Stimulated activated CD4-positive, alpha-beta T cell treated with anti-CD3 and anti-CD28 coated beads, Interleukin-4, amount 100 ng/mL, for 4 hours (primary cell): Measurements from ENCODE around the gene HOXD11.

ENCODE experiments used
- DNase-seq, 2 experiments: peaks; one replicate each; pipeline ENCODE4 v3.0.0-alpha.2; 2020

The HOXD11 gene

GRCh38 chr2:176081837-176082524 is 25.1 kb upstream of the HOXD11 start:
- no peak for DNase-seq

GRCh38 chr2:176082525-176082823 is 24.6 kb upstream of the HOXD11 start:
- no peak for DNase-seq

- no peak for DNase-seq
These were observed 24.0 kb upstream of the HOXD11 start for GRCh38 chr2:176082824-176083751.

- DNase-seq: no peak
These were observed 23.3 kb upstream of the HOXD11 start, which contains the start of gene EVX2 for GRCh38 chr2:176083796-176084261. TSS of gene EVX2 (minus strand) at chr2:176083962. CDS start at chr2:176083776, 186 bp downstream.

GRCh38 chr2:176084611-176085119 is 22.4 kb upstream of the HOXD11 start:
- no peak for DNase-seq

- DNase-seq: no peak
These were observed 21.8 kb upstream of the HOXD11 start for GRCh38 chr2:176085120-176085788.

- no peak for DNase-seq
These were observed 21.0 kb upstream of the HOXD11 start for GRCh38 chr2:176085861-176086771.

- DNase-seq: no peak
These were observed 19.6 kb upstream of the HOXD11 start for GRCh38 chr2:176087330-176088047.

GRCh38 chr2:176088048-176088936 is 18.8 kb upstream of the HOXD11 start:
- DNase-seq: no peak

- DNase-seq: no peak
These were observed 17.9 kb upstream of the HOXD11 start for GRCh38 chr2:176088937-176089842.

GRCh38 chr2:176089843-176090395 is 17.2 kb upstream of the HOXD11 start:
- no peak for DNase-seq

GRCh38 chr2:176090862-176091261 is 16.2 kb upstream of the HOXD11 start:
- DNase-seq: no peak

GRCh38 chr2:176091329-176092258 is 15.5 kb upstream of the HOXD11 start:
- no peak for DNase-seq

GRCh38 chr2:176092270-176093144 is 14.6 kb upstream of the HOXD11 start, which contains the start of gene HOXD13:
TSS of gene HOXD13 (plus strand) at chr2:176092721. CDS start at chr2:176092891, 170 bp downstream.
- DNase-seq: no peak

- DNase-seq: no peak
These were observed 13.8 kb upstream of the HOXD11 start for GRCh38 chr2:176093145-176093897.

GRCh38 chr2:176093898-176094249 is 13.2 kb upstream of the HOXD11 start:
- DNase-seq: no peak
